GM18526 (cell line): ENCODE results near the gene LCN2.

Source experiments
- POLR2A ChIP-seq: IDR thresholded peaks from 3 replicates; pipeline ENCODE4 v1.6.1; 2011; ENCODE audit not compliant: insufficient read length; ENCODE audit errors: extremely low read depth

The LCN2 gene

DNA sequence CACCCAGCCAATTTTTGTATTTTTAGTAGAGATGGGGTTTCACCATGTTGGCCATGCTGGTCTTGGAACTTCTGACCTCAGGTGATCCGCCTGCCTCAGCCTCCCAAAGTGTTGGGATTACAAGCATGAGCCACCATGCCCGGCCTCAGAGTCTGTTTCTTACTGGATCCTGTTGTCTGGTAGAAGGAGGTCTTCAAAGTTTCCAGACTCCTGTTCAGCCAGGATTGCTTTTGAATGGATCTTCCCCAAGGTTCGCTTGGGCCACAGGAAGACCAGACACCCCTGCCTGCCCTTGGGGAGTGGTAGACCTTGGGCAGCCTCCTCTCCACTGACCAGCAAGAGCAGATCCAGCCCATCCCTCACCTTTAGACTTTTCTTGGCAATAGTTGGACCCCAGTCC is 7.6 kb upstream of the LCN2 start:
- TF ChIP-seq POLR2A: no peak

DNA sequence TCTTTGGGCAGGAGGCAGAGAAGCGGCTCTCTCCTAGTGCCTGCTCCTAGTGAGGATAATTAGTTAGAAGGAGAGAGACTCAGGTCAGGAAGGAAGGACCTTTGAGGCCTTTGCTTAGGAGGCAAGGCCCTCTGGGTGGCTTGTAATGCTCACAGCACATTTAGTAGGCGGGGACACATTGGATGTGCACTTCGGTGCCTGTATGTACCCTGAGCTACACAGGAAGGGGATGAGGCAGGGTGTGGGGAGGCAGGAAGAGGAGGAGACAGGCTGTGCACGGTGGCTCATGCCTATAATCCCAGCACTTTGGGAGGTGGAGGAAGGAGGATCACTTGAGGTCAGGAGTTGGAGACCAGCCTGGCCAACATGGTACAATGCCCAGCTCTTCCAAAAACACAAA is 7.2 kb upstream of the LCN2 start:
- TF ChIP-seq POLR2A: no peak

DNA sequence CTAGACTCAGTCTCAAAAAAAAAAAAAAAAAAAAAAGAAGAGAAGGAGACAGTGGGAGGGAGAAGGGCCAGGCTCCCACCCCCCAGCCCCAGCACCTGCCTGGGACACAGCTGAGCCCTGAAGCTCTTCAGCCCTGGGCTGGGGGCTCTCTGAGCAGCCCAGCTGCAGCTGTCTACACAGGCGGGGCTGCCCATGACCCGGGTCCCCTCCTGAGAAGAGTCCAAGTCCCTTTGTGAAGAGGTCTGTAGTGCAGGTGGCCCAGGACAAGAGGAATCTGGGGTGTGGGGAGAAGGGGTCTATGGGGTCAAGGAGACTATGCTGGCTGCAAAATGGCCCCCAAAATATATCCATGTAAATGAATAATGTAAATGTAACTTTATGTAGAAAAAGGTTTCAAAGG is 6.7 kb upstream of the LCN2 start:
- TF ChIP-seq POLR2A: no peak

DNA sequence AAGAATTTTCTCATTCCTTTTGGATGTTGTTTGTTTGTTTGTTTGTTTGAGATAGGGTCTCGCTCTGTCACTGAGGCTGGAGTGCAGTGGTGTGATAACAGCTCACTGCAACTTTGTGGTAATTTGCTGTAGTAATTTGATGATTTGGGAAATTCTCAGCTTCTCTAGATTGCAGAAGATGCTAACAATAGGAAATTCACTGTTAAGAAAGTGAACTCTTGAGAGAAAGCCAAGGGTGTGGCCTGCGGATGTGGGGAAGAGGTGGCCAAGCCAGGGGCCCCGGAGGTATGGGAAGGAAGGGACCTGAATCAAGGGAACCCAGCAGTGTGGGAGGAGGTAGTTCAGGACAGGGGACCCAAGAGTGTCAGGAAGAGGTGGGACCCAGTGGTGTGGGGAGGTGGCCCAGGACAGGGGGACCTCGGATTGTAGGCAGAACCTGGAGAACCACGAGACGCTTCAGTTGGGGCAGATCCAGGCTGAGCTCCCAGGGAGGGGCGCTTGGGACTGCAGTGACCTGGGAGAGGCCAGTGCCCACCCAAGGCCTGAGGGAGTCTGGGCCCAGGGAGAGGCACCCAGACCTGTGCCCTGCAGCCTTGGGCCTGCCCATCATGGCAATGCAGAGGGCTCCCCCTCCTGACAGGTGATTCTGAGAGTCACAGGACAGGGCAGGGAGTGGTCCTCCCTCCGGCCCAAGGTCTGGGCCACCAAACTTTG is 5.6 kb upstream of the LCN2 start:
- no peak for TF ChIP-seq POLR2A

DNA sequence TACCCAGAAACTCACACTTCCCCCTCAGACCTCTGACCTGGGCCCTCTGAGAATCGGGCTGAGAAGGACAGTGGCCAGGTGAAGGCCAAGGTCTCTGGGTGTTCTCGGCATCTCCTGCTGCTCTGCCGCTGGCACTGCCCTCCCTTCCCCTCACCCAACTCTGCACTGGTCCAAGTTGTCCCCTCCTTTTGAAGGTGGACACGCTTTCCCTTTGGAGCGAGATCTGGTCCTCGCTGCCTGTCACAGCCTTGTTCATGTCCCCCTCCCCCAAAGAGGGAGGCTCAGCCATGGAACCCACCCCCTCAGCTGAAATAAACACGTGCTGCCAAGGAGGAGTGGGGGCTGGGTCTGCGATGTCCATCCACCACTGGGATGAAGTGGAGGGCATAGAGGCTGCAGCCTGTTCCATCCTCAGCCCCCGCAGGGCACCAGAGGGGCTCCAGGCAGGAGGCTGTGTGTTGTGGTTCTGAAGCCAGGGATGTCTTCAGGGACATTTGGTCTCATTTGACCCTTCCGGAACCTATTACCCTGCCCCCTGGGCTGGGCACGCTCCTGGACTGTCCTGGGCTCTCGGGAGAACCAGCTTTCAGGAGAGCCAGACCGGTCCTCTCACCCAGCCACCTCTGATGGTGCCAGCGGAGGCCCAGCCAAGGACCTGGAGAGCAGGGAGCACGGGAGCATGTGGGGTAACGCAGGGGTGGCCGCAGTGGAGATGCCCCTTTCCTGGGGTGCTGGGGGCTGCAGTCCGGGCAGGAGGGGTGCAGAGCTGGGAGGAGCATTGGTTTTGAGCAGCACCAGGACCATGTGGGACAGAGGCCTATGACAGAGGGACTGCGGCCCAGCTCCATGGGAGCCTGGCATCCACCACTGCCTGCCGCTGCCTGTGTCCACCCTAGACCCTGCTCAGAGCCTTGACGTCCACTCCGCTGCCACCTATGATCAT is 4.7 kb upstream of the LCN2 start:
- TF ChIP-seq POLR2A: no peak

DNA sequence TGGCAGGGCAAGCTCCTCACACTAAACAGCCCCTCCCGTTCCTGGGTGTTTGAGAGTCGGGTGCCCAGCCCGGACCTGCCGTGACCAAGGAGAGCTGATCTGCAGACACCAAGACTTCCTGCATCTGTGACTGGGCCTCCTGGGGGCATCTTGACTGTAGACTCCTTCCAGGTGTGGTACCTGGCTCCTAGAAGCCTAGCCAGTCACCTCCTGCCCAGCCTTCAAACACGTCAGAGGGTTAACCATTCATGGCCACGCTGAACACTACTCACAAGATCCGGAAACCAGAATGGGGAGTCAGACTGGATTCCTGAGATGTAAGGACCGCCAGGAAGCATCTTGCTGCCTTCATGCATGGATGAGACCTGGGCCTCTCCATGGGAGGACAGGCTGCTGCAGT is 3.7 kb upstream of the LCN2 start:
- no peak for TF ChIP-seq POLR2A

DNA sequence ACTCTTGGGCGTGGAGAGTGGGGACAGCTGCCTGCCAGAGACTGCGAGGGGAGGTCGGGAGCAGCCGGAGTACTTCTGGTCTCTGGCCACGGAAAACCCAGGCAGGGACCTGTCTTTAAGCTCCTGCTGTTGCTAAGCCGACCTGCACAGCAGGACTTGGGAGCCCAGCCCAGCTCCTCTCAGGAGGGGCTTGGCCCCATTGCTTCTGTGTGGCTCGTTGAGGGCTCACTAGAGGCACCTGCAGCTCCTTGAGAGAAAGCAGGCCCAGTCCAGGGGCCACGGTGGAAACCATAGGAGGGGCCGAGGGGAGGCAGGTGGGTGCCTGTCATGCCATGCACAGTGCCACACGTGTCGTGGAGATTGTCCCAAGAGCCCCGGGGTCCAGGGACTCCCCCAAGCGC is 3.3 kb upstream of the LCN2 start:
- no peak for TF ChIP-seq POLR2A

DNA sequence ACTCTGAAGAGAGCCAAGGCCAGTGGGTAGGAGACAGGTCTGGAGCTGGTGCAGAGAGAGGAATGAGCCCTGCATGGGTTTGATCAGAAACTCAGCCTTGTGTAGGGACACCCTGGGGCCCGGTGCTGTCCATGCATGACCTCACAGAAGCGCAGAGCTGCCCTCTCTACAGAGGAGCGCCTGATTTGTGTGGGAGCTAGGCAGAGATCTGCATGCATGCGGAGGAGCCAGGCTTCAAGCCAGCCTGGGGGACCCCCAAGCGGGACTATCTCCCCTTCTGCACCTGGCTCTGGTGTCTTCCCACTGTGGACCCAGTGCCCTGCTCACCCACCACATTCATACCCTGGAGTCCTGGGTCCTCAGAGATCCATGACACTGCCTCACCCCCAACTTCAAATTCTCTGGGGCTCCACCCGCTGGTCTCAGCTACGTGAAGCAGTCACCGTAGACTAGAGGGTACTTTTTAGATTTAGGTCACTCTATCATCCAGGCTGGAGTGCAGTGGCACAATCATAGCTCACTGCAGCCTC is 2.6 kb upstream of the LCN2 start:
- TF ChIP-seq POLR2A: no peak

DNA sequence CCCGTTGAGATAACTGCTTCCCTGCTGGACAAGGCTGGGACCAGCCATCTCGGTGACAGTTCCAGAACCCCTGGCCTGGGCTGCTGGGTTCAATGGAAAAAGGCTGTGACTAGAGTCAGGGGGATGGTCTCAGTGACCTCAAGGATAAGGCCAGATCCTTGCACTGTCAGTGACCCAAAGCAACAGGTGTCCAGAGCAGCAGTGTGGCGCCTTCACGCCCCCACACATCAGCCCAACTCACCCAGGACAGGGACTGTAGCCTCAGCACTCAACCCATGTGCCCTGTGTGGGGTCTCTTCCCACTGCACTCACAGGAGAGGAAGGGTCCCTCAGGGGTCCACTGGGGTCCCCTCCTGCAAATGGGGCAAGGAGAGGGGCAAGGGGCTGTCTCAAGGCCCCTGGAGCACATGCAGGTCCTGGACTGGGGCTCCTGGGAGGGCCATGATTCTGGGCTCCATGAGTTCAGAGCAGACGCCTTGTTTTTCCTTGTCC is 698 bp upstream of the LCN2 start:
- no peak for TF ChIP-seq POLR2A

DNA sequence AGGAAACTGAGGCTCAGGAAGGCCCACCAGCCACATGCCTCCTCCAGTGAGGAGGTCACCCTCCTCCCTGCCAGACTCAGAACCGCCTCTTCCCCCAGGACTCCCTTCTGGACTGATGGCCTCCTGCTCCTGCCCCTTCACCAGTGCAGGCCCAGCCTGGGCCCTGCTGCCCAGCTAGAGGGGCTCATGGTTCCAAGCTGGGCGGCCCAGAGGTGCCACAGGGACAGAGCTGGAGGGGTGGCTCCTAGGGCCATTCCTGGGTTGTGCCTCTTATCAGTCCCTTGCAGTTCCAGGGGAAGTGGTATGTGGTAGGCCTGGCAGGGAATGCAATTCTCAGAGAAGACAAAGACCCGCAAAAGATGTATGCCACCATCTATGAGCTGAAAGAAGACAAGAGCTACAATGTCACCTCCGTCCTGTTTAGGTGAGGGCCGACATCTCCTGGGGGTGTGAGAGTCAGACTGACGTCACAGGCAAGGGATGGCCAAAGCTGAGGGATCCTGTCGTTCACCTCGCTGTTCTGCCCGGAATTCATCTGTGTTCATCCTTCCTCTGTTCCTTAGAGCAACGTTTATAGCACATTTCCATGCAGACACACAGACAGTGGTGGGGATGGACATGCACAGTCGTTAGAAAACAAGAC is 819 bp downstream of the LCN2 start:
- no peak for TF ChIP-seq POLR2A

DNA sequence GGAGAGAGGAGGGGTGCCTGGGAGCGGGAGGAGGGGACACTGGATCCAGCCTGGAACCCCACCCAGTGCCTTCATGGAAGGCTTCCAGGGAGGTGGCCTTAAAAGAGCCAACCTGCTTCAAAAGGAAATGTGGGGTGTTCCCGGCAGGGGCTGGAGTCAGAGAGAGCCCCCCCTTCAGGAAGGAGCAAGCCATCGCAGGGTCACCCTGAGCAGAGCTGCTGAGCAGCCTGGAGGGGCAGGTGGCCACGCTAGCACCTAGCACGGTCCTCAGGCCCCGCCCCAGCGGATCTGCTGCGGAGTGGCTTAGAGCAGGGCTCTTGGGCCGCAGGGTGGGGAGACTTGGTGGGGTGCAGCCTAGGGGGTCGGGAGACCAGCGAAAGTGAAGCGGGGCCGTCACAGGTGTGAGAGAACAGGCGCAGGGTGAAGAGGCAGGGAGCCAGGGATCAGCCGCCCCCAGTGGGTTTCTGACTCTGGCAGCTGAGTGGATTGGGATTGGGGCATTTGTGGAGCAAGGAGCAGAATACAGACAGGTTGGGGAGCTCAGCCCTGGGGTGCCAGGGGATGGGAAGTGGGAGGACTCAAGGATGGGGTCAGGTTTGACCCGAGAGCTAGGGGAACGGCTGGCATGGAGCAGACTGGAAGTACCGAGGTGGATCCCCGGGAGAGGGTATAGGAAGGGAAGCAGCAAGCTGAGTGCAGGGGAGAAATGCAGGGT is 1.5 kb downstream of the LCN2 start:
- no peak for TF ChIP-seq POLR2A

DNA sequence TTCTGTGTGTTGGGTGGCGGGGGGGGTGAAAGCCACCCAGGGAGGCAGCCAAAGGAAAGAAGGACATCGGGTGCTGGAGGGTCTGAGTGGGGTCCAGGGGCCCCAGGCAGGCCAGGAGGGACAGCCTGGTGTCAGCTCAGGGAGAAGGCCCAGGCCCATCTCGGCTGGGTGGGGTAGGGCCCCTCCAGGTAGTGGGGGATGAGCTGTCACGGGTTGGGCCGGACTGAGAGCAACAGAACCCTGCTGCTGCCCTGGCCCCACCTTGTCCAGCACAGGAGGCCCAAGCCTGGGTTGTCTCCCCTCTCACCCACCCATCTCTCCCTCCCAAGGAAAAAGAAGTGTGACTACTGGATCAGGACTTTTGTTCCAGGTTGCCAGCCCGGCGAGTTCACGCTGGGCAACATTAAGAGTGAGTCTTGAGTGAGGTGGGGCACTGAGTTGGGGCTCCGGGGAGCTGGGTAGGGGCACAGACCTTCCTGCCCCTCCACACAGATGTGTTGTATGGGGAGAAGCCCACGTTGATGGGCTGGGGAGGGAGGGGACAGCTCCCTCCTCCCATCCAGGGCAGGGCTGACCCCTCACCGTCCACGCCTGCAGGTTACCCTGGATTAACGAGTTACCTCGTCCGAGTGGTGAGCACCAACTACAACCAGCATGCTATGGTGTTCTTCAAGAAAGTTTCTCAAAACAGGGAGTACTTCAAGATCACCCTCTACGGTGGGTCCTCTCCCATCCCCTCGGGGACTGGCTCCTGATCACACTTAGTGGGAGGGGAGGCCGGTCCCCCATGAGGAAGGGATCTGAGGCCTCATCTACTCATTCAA is 2.3 kb downstream of the LCN2 start:
- no peak for TF ChIP-seq POLR2A

DNA sequence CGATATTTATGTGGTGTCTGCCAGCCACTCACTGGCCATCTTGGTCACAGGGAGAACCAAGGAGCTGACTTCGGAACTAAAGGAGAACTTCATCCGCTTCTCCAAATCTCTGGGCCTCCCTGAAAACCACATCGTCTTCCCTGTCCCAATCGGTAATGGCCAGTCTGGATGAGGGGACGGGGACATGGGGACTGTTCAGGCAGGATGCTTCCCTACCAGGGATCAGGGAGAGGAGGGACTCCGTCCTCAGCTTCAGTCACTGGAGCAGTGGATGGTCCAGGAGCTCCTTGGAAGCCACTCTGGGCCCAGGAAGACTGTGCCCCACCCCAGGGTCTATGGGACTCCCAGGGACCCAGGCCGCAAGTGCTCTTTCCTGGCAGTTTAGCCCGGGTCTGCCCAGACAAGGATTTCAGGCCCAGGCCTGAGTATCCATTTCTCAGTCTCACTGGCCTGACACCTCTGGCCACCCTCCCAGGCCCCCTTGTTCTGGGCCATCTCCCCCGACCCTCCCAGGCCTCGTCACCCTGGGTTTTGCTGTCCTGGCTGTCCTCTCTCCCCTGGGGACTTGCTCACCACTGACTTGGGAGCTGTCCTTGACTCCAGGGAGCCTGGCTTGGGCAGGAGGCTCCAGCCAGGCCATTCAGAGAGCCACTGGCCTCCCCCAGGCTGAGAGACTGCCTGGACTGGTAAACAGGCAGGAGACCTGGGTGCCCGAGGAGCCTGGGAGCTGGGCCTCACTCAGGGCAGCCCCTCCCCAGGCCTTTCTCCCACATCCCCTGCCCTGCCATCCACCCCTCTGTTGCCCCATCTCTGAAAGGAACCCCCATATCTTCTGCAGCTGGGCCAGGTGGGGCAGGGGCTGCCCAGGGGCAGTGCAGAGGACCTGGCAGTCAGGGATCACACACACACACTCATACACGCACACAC is 3.1 kb downstream of the LCN2 start:
- no peak for TF ChIP-seq POLR2A
